Measurements from ENCODE around the gene APOA4.

The APOA4 gene

DNA sequence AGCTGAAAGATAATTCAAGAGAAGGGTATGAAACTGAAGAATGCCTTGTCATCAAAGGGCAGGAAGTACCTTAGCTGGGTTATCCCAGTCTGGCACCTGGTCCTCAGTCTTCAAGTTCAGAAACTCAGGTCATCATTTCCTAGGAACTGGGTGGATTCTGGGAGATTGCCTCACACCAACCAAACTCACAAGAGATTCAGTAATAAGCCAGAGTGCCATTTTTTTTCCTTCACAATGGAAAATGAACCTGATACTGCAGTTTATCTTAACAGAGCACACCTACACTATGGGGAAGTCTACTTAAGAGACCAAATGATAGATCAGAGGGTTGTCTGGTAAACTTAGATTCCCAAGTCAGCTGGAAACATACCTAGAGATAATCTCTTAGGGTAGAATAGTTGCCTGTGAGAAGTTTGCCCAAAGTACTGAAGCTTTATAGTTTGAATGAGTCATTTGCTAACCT lies 46.6 kb downstream of the APOA4 start:
- no peak for DNase-seq (ENCODE audit: low spot score)

DNA sequence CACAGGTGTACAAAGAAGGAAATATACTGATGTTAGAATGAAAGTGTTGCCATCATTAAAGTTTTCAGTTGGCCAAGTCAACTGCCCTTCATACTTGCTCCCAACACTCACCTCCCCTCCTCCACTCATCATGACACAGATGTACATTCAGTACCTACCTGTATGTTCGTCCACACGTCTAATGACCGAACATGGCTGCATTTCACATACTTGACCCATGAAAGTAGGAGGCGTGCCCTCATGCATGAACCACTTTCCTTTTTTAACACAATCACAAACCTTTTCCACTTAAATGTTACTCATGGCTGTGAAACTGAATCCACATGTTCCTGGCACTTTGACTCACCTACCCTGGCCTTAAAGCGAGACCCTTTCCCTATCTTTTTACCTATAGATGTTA lies 47.1 kb downstream of the APOA4 start:
- no peak for DNase-seq (ENCODE audit: low spot score)

DNA sequence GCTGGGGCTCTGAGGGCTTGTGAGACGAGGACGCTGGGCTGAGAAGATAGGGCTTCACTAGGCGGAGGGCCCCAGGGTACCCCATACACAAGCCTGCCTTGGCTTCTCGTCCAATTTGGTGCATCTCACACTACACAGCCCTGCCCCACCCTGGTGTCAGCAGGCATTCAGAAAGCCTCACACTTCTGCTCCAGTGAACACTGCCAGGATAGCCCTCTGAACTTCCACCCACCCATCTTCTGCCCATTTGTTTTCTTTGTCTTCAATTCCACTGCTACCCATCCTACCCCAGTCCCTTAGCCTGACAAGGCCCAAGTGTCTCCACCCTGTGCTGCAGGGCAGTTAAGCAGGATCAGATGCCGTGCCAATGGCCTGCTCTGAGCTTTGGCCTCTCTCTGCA lies 48.4 kb downstream of the APOA4 start:
- DNase-seq (ENCODE audit: low spot score) = no peak

DNA sequence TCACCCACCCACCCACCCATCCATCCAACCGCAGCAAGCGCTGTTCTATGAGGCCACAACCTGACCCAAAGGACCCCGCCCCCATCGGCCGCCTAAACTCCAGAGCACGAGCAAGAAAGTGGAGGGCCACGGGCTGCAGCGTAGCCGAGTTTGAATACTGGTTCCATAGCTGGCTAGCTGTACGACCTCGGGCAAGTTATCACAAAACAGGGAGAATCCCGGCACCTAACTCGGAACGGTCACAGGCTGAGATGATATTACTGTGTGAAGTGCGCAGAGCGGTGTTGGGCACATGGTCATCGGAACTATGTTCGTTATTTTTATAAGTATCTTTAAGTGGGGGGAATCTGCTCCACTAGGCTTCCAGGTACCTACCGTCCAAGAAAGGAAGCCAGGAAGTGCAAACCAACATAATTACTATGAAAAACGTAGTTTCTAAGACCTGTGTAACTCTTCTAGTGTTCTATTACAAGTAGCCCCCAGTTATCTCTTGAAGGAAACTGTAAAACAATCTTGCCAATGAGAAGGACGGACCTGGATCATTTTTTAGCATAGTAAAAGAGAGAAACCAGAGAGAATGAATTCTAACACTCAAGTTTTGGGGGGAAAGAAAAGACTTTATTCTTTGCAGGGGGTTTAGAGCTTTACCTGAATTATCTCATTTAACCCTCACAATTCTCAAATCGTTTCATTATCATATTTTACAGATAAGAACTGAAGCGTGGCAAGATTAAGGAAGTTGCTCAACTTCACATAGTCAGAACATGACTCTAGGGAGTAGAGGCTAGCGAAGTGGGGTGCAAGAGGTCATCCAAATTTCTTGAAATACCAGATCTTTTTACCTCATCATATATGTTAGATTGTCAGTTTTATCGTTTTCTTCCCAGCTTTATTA lies 49.7 kb downstream of the APOA4 start:
- DNase-seq (ENCODE audit: low spot score) = peak; percentile 51

DNA sequence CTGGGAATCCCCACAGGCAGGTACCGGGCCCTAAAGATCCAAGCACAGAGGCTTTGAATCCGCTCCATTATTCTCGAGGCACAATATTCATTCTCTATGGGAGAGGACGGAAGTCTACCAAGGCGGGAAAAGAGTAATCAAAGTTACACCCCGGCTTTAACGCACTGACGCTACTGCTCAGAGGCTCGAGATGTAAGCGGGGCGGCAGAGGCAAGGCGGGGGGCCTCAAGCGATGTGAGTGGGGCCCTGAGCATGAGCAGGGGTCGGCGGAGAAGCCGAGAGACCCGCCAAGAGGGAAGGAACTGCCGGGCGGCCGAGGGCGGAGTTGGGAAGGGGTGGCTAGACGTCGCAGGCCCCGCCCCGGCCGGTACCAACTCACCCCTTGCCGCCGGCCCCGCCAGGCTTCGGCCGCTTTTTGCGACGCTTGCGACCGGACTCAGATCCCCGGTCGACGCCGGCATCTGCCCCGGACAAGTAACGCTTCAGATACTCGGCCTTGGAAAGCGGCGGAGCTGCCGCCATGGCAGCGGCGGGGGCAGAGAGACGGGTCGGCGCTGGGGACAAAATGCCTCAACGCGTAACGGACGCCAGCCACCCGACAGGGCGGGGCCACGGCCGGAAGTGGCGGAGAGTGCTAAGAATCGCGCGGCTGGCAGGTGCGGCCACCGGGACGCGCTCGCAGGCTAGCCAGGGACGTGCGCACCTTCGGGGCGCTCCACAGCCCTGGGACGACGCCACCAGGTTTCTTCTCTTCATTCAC lies 50.5 kb downstream of the APOA4 start, which contains the start of gene BUD13:
TSS of gene BUD13 (minus strand) at position 545 of the 760 bp plus-strand sequence. CDS start at position 522, 23 bp downstream.
- DNase-seq (ENCODE audit: low spot score) = peak; percentile 91

DNA sequence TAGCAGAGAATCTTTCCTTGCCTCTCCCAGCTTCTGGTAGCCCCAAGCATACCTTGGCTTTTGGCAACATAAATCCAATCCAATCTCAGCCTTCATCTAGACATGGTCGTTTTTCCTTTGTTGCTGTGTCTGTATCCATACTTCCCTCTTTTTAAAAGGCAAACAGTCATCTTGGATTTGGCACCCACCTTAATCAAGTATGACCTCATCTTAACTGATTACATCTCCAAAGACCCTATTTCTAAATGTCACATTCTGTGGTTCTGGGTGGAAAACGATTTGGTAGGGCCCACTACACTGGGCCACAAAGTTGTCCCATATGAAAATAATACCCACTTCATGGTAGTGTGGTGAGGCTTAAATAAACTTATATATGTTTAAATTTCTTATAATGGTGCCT lies 51.2 kb downstream of the APOA4 start:
- DNase-seq (ENCODE audit: low spot score) = no peak
